Dermis lymphatic vessel endothelial cell (primary cell): ENCODE results near the gene ASB17. TPM values are rescaled to one million over a fixed set of nuclear protein-coding genes. Genes with fewer than 3 reads are reported as not detected.

Source experiments
- total RNA-seq: library from RNA; depleted of rRNA; stranded (reverse); fragments of >200 nt; gene quantifications from 2 replicates; pipeline ENCODE4 v1.2.1, GENCODE V29; 2014

Gene ASB17, protein sequence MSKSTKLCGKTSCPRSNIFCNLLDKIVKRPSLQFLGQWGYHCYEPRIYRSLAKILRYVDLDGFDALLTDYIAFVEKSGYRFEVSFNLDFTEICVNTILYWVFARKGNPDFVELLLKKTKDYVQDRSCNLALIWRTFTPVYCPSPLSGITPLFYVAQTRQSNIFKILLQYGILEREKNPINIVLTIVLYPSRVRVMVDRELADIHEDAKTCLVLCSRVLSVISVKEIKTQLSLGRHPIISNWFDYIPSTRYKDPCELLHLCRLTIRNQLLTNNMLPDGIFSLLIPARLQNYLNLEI
- not detected in 2 replicates for total RNA-seq

DNA sequence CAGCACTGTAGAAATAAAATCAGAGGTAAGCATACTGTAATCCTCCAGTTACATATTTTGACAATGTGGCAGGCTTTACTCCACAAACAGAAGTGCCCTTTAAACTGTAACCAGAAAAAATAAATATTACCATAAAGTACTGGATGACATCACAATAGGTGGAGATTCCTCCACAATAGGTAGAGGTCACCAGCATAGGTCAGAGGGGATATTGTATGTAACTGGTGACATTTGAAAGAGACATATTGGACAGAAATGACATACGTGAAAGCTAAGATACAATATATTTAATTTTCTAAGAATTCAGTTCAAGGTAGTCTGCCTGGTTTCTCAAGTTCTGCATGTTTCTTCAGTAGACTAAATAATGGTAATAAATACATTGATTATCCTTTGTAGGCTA is at the start of gene ASB17:
TSS of gene ASB17 (minus strand) at position 101 of the 400 bp plus-strand sequence. CDS start 113 bp downstream, outside the sequence.

Other genes with a start within 250 kb of the ASB17 start
- gene ACADM, start 207.7 kb downstream of the ASB17 start, total RNA-seq, result 33.9 and 42.4 TPM in 2 replicates
- gene RABGGTB, start 146.1 kb downstream of the ASB17 start, total RNA-seq, result 50.6 and 71.9 TPM in 2 replicates
- 0.11 and 0.17 TPM in 2 replicates for gene MSH4, start 135.5 kb downstream of the ASB17 start, total RNA-seq
- gene ST6GALNAC3, start 142.3 kb upstream of the ASB17 start, total RNA-seq, result 57.8 and 110 TPM in 2 replicates